SK-N-SH (cell line): Measurements from ENCODE around the gene ME3. TPM values are rescaled to one million over a fixed set of nuclear protein-coding genes. Genes with fewer than 3 reads are reported as not detected.

Experiments
- CTCF ChIA-PET: fragments of 300-600, 350-600 bp; formaldehyde crosslinking; extraction: SDS; loops from one replicate; lab custom pipeline; 2021; lab: Yijun Ruan, JAX
- POLR2A ChIA-PET: fragments of 350-600 bp; sonication (Branson Sonifier 250); formaldehyde crosslinking; extraction: SDS; loops from one replicate; lab custom pipeline; 2020; ENCODE audit warnings: antibody characterized with exemption, inconsistent platforms; lab: Yijun Ruan, JAX
- DNase-seq: peaks from one replicate; pipeline ENCODE4 v3.0.0; 2012
- H2AFZ ChIP-seq: fragments of 200-600 bp; sonication (generic); 2 replicates; pipeline ENCODE4 v1.8.1; 2016; ENCODE audit warnings: antibody characterized with exemption, mild to moderate bottlenecking, low read depth
- H3F3A ChIP-seq: fragments of 200-600 bp; sonication (generic); replicated peaks from 2 replicates; pipeline ENCODE3; 2016; ENCODE audit warnings: antibody characterized with exemption, mild to moderate bottlenecking; ENCODE audit not compliant: insufficient read depth
- H3K27ac ChIP-seq, 2 experiments: fragments of 200-500 bp in 1 of 2; fragments of 200-600 bp in 1 of 2; sonication (Bioruptor generic) in 1 of 2; sonication (generic), shearing (Covaris generic) in 1 of 2; 2 replicates each; pipeline versions ENCODE4 v1.5.1 to v1.6.1; 2014 to 2016; ENCODE audit warnings: low read depth in 2 of 2, inconsistent platforms in 1 of 2, low read length in 1 of 2, mild to moderate bottlenecking in 1 of 2, mixed read lengths in 1 of 2
- H3K27me3 ChIP-seq: fragments of 200-600 bp; sonication (generic), shearing (Covaris generic); 2 replicates; pipeline ENCODE4 v1.6.1; 2016; ENCODE audit warnings: mixed run types; ENCODE audit not compliant: insufficient read depth
- H3K36me3 ChIP-seq, 2 experiments: fragments of 200-500 bp in 1 of 2; fragments of 200-600 bp in 1 of 2; sonication (Bioruptor generic) in 1 of 2; sonication (generic) in 1 of 2; replicated peaks in 1 of 2; 2 replicates each; pipeline versions ENCODE3 to v1.5.1; 2014 to 2016; ENCODE audit warnings: low read length in 1 of 2, mild to moderate bottlenecking in 1 of 2; ENCODE audit not compliant: insufficient read depth in 2 of 2, control insufficient read depth in 1 of 2
- H3K4me1 ChIP-seq, 2 experiments: fragments of 200-500 bp in 1 of 2; fragments of 200-600 bp in 1 of 2; sonication (Bioruptor generic) in 1 of 2; sonication (generic), shearing (Covaris generic) in 1 of 2; 2 replicates each; pipeline versions ENCODE4 v1.5.1 to v1.6.1; 2014 to 2016; ENCODE audit warnings: low read depth in 1 of 2, low read length in 1 of 2, mixed run types in 1 of 2; ENCODE audit not compliant: insufficient read depth in 2 of 2, control insufficient read depth in 1 of 2
- H3K4me2 ChIP-seq: fragments of 200-600 bp; sonication (generic), shearing (Covaris generic); 2 replicates; pipeline ENCODE4 v1.6.1; 2017; ENCODE audit warnings: mixed run types
- H3K4me3 ChIP-seq, 2 experiments: fragments of 200-500 bp in 1 of 2; fragments of 200-600 bp in 1 of 2; sonication (Bioruptor generic) in 1 of 2; sonication (generic), shearing (Covaris generic) in 1 of 2; 2 replicates each; pipeline versions ENCODE4 v1.5.1 to v1.8.1; 2014 to 2016; ENCODE audit warnings: low read depth in 2 of 2, inconsistent platforms in 1 of 2, low read length in 1 of 2, mild to moderate bottlenecking in 1 of 2, mixed read lengths in 1 of 2, moderate library complexity in 1 of 2
- H3K79me2 ChIP-seq: fragments of 200-600 bp; sonication (generic); 2 replicates; pipeline ENCODE4 v1.8.1; 2017; ENCODE audit warnings: mild to moderate bottlenecking; ENCODE audit not compliant: insufficient read depth
- H3K9ac ChIP-seq: fragments of 200-600 bp; sonication (generic); 2 replicates; pipeline ENCODE4 v1.6.1; 2017; ENCODE audit warnings: mixed run types
- H3K9me2 ChIP-seq: fragments of 200-600 bp; sonication (generic); 2 replicates; pipeline ENCODE4 v1.6.1; 2017; ENCODE audit warnings: mixed run types
- H3K9me3 ChIP-seq: fragments of 200-600 bp; sonication (generic); 2 replicates; pipeline ENCODE4 v1.6.1; 2017; ENCODE audit warnings: mixed run types, mild to moderate bottlenecking, moderate library complexity
- H4K20me1 ChIP-seq: fragments of 200-600 bp; sonication (generic); 2 replicates; pipeline ENCODE4 v1.6.1; 2017; ENCODE audit warnings: mild to moderate bottlenecking, mixed run types; ENCODE audit not compliant: insufficient read depth
- EP300 ChIP-seq, 2 experiments: IDR thresholded peaks; 2 replicates each; pipeline versions ENCODE4 v1.4.0 to v1.6.1; 2012; ENCODE audit warnings: borderline replicate concordance in 1 of 2, low read depth in 1 of 2, low read length in 1 of 2
- EZH2phosphoT487 ChIP-seq: fragments of 200-600 bp; sonication (generic); IDR thresholded peaks from 2 replicates; pipeline ENCODE4 v1.6.1; 2017; ENCODE audit warnings: low read depth, mixed run types, mild to moderate bottlenecking, antibody characterized with exemption, moderate library complexity, borderline replicate concordance
- FOSL2 ChIP-seq: IDR thresholded peaks from 2 replicates; pipeline ENCODE4 v1.4.0; 2012; ENCODE audit warnings: low read depth, mild to moderate bottlenecking, moderate library complexity, borderline replicate concordance
- FOXM1 ChIP-seq: IDR thresholded peaks from 2 replicates; pipeline ENCODE4 v1.4.0; 2012; ENCODE audit warnings: low read depth, mild to moderate bottlenecking
- GABPA ChIP-seq: IDR thresholded peaks from 2 replicates; pipeline ENCODE4 v1.4.0; 2012; ENCODE audit warnings: low read depth, mild to moderate bottlenecking
- GATA2 ChIP-seq: sonication (generic); formaldehyde crosslinking; IDR thresholded peaks from 2 replicates; pipeline ENCODE4 v1.5.0; 2020; ENCODE audit warnings: mild to moderate bottlenecking, missing genetic modification reagents
- IRF3 ChIP-seq: fragments of 150-350 bp; IDR thresholded peaks from 2 replicates; pipeline ENCODE4 v1.6.1; 2016; ENCODE audit warnings: mild to moderate bottlenecking, low read depth, low read length
- NRF1 ChIP-seq: IDR thresholded peaks from 2 replicates; pipeline ENCODE4 v1.6.1; 2012; ENCODE audit warnings: low read depth, mild to moderate bottlenecking, low read length
- RAD21 ChIP-seq: IDR thresholded peaks from 2 replicates; pipeline ENCODE4 v1.6.1; 2012; ENCODE audit warnings: mild to moderate bottlenecking, low read length
- RFX5 ChIP-seq: IDR thresholded peaks from 2 replicates; pipeline ENCODE4 v1.6.1; 2012; ENCODE audit warnings: mild to moderate bottlenecking, improper control_type of control experiment, low read length
- RXRA ChIP-seq: IDR thresholded peaks from 2 replicates; pipeline ENCODE4 v1.4.0; 2012; ENCODE audit warnings: low read depth, mild to moderate bottlenecking, borderline replicate concordance
- TAF1 ChIP-seq: IDR thresholded peaks from 2 replicates; pipeline ENCODE4 v1.6.1; 2012; ENCODE audit warnings: low read depth, mild to moderate bottlenecking, low read length, moderate library complexity, borderline replicate concordance
- TCF12 ChIP-seq: IDR thresholded peaks from 2 replicates; pipeline ENCODE4 v1.4.0; 2012
- USF1 ChIP-seq: IDR thresholded peaks from 2 replicates; pipeline ENCODE4 v1.4.0; 2012; ENCODE audit warnings: low read depth, borderline replicate concordance
- YY1 ChIP-seq: IDR thresholded peaks from 2 replicates; pipeline ENCODE4 v1.4.0; 2012; ENCODE audit warnings: low read depth, mild to moderate bottlenecking
- WGBS: methylation state at CpG from one replicate; pipeline ENCODE4 v1.1.6; 2017; ENCODE audit warnings: low lambda C conversion rate; 5-methylcytosine and 5-hydroxymethylcytosine counted together
- polyA plus RNA-seq, 3 experiments: library from polyadenylated mRNA; depleted of rRNA; stranded (reverse); fragments of >200 nt; gene quantifications; 2 replicates each; pipeline ENCODE4 v1.2.3, GENCODE V29; 2012
- TF ChIP-seq, protein P1 (sequence below): fragments of 150-350 bp; IDR thresholded peaks from 2 replicates; pipeline ENCODE4 v1.6.1; 2017; ENCODE audit warnings: antibody characterized with exemption, low read length, low read depth, borderline replicate concordance
- TF ChIP-seq, protein P2 (sequence below): IDR thresholded peaks from 2 replicates; pipeline ENCODE4 v1.6.1; 2012; ENCODE audit warnings: mild to moderate bottlenecking, low read depth, low read length, moderate library complexity
- TF ChIP-seq, protein P3 (sequence below): fragments of 200-600 bp; sonication (generic); IDR thresholded peaks from 2 replicates; pipeline ENCODE4 v1.6.1; 2017; ENCODE audit warnings: antibody characterized with exemption, mild to moderate bottlenecking, moderate library complexity

The ME3 gene
- polyA plus RNA-seq, 1 of the 3 experiments (the other 2 are of a cell fraction): 22.0 TPM

GRCh38 chr11:86686531-86686930 is 14.1 kb upstream of the ME3 start:
- Histone ChIP-seq H3K4me2 (no peak overlapping the region), H4K20me1 (no peaks in the 10 kb centered on the region), H3K4me3 (no peak overlapping the region), H3K36me3 (no peaks in the 10 kb centered on the region), H3K9me2 (no peaks in the 10 kb centered on the region), H3F3A (peaks cover 25% of the 10 kb centered on the region), H3K9ac (no peak overlapping the region), H3K27ac (no peak overlapping the region), H3K4me1 (peaks cover 3 to 21% of the 10 kb centered on the region in 2 experiments; a peak in 2 of 4 replicates), H3K27me3 (no peaks in the 10 kb centered on the region), H3K9me3 (no peaks in the 10 kb centered on the region), H2AFZ (no peak overlapping the region), H3K79me2 (no peaks in the 10 kb centered on the region)
- 96% methylated on average over 1 of the region's 1 CpG for WGBS
- CTCF ChIA-PET: no interaction called here
- no peak for DNase-seq
- POLR2A ChIA-PET: no interaction called here
- no peak for TF ChIP-seq USF1
- no peak for TF ChIP-seq NRF1
- no peak for TF ChIP-seq GATA2
- TF ChIP-seq IRF3: no peak
- TF ChIP-seq FOXM1: no peak
- TF ChIP-seq EP300 (IDR thresholded peaks at IDR 0.05; ENCODE audit: borderline replicate concordance in 1 of 2, low read depth in 1 of 2, low read length in 1 of 2): no peak
- TF ChIP-seq TAF1: no peak
- TF ChIP-seq, protein P1, sequence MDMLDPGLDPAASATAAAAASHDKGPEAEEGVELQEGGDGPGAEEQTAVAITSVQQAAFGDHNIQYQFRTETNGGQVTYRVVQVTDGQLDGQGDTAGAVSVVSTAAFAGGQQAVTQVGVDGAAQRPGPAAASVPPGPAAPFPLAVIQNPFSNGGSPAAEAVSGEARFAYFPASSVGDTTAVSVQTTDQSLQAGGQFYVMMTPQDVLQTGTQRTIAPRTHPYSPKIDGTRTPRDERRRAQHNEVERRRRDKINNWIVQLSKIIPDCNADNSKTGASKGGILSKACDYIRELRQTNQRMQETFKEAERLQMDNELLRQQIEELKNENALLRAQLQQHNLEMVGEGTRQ: no peak
- no peak for TF ChIP-seq YY1
- no peak for TF ChIP-seq FOSL2
- no peak for TF ChIP-seq TCF12
- TF ChIP-seq RFX5: no peak
- TF ChIP-seq GABPA: no peak
- TF ChIP-seq, protein P2, sequence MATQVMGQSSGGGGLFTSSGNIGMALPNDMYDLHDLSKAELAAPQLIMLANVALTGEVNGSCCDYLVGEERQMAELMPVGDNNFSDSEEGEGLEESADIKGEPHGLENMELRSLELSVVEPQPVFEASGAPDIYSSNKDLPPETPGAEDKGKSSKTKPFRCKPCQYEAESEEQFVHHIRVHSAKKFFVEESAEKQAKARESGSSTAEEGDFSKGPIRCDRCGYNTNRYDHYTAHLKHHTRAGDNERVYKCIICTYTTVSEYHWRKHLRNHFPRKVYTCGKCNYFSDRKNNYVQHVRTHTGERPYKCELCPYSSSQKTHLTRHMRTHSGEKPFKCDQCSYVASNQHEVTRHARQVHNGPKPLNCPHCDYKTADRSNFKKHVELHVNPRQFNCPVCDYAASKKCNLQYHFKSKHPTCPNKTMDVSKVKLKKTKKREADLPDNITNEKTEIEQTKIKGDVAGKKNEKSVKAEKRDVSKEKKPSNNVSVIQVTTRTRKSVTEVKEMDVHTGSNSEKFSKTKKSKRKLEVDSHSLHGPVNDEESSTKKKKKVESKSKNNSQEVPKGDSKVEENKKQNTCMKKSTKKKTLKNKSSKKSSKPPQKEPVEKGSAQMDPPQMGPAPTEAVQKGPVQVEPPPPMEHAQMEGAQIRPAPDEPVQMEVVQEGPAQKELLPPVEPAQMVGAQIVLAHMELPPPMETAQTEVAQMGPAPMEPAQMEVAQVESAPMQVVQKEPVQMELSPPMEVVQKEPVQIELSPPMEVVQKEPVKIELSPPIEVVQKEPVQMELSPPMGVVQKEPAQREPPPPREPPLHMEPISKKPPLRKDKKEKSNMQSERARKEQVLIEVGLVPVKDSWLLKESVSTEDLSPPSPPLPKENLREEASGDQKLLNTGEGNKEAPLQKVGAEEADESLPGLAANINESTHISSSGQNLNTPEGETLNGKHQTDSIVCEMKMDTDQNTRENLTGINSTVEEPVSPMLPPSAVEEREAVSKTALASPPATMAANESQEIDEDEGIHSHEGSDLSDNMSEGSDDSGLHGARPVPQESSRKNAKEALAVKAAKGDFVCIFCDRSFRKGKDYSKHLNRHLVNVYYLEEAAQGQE: no peak
- TF ChIP-seq EZH2phosphoT487: no peak
- TF ChIP-seq, protein P3, sequence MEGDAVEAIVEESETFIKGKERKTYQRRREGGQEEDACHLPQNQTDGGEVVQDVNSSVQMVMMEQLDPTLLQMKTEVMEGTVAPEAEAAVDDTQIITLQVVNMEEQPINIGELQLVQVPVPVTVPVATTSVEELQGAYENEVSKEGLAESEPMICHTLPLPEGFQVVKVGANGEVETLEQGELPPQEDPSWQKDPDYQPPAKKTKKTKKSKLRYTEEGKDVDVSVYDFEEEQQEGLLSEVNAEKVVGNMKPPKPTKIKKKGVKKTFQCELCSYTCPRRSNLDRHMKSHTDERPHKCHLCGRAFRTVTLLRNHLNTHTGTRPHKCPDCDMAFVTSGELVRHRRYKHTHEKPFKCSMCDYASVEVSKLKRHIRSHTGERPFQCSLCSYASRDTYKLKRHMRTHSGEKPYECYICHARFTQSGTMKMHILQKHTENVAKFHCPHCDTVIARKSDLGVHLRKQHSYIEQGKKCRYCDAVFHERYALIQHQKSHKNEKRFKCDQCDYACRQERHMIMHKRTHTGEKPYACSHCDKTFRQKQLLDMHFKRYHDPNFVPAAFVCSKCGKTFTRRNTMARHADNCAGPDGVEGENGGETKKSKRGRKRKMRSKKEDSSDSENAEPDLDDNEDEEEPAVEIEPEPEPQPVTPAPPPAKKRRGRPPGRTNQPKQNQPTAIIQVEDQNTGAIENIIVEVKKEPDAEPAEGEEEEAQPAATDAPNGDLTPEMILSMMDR: no peak
- TF ChIP-seq RAD21: no peak
- no peak for TF ChIP-seq RXRA
